GM18520 (cell line): Measurements from ENCODE around the gene TRMT2B.
"Not testable (repeated sequence)": the region's sequence is repeated elsewhere in the genome, so short reads cannot be mapped to it uniquely, and the experiment has no call there.

Source experiments
- ATAC-seq: cut with Tn5 transposase; IDR thresholded peaks from one replicate; pipeline ENCODE4 v1.9.1; 2021; ENCODE audit not compliant: unreplicated experiment

Gene TRMT2B

GRCh38 chrX:101012031-101012430, 39.9 kb downstream of the TRMT2B start:
- not testable (repeated sequence) for ATAC-seq

GRCh38 chrX:101009090-101009489, 42.8 kb downstream of the TRMT2B start:
- ATAC-seq, result no peak

GRCh38 chrX:100999451-100999850, 52.5 kb downstream of the TRMT2B start:
- ATAC-seq, result no peak

- no peak for ATAC-seq
Measured at GRCh38 chrX:100995469-100995868, 56.4 kb downstream of the TRMT2B start.

- ATAC-seq, result peak; percentile 97
Measured at GRCh38 chrX:100994352-100995281, 57.3 kb downstream of the TRMT2B start.

- no peak for ATAC-seq
Measured at GRCh38 chrX:100990139-100990538, 61.8 kb downstream of the TRMT2B start.

GRCh38 chrX:100984818-100985217, 67.1 kb downstream of the TRMT2B start:
- ATAC-seq, result no peak

- ATAC-seq, result not testable (repeated sequence)
Measured at GRCh38 chrX:100981498-100981845, 70.4 kb downstream of the TRMT2B start.

- ATAC-seq, result no peak
Measured at GRCh38 chrX:100980608-100981497, 71.1 kb downstream of the TRMT2B start.

GRCh38 chrX:100979881-100980607, 71.9 kb downstream of the TRMT2B start:
- no peak for ATAC-seq

GRCh38 chrX:100976211-100976610, 75.7 kb downstream of the TRMT2B start:
- ATAC-seq, result no peak

- ATAC-seq, result no peak
Measured at GRCh38 chrX:100975212-100975611, 76.7 kb downstream of the TRMT2B start.

- ATAC-seq, result no peak
Measured at GRCh38 chrX:100973411-100973810, 78.5 kb downstream of the TRMT2B start.

GRCh38 chrX:100969936-100970335, 82.0 kb downstream of the TRMT2B start:
- no peak for ATAC-seq

- no peak for ATAC-seq
Measured at GRCh38 chrX:100969408-100969807, 82.5 kb downstream of the TRMT2B start, which contains the start of gene ARL13A. Gene ARL13A, plus strand, starts transcription at chrX:100969708. Its CDS starts 3,982 bp downstream, at chrX:100973690.

- ATAC-seq, result no peak
Measured at GRCh38 chrX:100964362-100964761, 87.5 kb downstream of the TRMT2B start.

GRCh38 chrX:100962811-100963210, 89.1 kb downstream of the TRMT2B start:
- ATAC-seq, result no peak
